GM10266 (cell line): ENCODE measurements around the gene ADAMTSL4.

Experiments
- DNase-seq: peaks from one replicate; pipeline ENCODE4 v3.0.0; 2012; ENCODE audit errors: extremely low spot score
- CTCF ChIP-seq: IDR thresholded peaks from 2 replicates; pipeline ENCODE4 v1.5.1; 2012; ENCODE audit warnings: mild to moderate bottlenecking, low read depth; ENCODE audit not compliant: control insufficient read depth, insufficient read depth; ENCODE audit errors: missing control alignments

ADAMTSL4 gene

DNA sequence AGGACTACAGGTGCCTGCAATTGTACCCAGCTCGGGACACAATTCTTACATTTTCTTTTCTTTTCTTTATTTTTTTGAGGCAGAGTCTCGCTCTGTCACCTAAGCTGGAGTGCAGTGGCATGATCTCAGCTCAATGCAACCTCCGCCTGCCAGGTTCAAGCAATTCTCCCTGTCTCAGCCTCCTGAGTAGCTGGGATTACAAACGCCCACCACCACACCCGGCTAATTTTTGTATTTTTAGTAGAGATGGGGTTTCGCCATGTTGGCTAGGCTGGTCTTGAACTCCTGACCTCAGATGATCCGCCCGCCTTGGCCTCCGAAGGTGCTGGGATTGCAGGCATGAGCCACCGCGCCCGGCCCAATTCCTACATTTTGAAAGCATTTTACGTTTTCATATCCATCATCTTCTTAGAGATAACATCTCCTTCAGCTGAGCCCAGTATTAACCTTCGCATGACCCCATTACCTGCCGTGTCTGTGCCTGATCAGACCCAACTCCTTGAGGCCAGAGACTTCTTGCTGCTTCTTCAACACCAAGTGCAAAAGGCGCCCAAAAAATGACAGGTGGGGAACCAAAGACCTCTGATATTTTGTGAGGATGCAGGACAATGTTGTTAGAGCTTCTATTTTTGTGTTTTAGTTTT, 2.8 kb upstream of the ADAMTSL4 start:
- no peak for TF ChIP-seq CTCF
- no peak for DNase-seq

DNA sequence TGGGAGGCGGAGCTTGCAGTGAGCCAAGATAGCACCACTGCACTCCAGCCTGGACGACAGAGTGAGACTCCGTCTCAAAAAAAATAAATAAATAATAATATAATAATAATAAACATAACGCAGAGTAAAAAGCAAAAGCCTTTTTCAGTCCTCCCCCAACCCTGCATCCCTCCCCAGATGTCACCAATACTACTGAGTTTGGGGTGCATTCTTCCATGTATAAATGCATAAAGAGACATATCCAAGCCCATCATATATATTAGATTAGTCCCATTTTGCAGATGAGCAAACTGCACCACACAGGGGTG, 930 bp upstream of the ADAMTSL4 start:
- no peak for DNase-seq
- no peak for TF ChIP-seq CTCF

- DNase-seq: no peak
- TF ChIP-seq CTCF: no peak
Measured at GRCh38 chr1:150549496-150550221, 451 bp downstream of the ADAMTSL4 start.

DNA sequence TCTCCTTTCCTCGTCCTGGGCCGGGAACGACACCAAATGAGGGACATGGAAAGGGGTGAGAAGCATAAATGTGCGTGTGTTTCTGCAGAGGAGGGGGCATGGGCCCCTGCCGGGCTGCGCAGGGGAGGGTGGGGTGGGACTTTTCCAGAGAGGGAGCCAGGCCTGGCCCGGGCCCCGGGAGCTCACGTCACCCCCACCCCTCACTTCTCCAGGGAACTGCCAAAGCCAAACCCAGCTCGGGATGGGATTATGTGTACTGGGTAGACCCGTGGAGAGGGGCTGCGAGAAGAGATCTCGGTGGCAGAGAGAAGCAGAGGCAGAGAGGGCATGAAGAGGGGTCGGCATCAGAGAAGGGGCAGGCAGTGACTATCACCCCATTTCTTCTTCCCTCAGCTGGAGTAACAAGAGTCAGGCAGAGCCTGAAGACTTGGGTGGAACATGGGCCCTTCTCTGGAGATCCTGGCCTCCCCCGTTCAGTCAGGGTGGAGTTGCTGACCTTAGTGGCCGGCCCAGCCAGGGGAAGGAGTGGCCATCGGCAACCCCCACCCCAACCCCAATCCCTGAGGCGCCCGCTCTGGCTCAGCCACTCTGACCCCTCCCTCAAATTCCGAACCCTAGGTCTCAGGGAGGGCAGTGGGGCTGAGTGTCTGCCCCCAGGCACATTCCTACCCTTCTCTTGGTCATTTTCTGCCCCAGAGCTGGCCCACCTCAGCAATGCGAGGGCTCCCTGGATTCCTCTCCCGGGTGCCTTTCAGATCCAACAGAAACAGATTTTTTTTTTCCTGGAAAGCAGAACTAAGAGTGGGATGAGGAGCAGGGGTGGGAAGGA, 1.2 kb downstream of the ADAMTSL4 start:
- DNase-seq: no peak

DNA sequence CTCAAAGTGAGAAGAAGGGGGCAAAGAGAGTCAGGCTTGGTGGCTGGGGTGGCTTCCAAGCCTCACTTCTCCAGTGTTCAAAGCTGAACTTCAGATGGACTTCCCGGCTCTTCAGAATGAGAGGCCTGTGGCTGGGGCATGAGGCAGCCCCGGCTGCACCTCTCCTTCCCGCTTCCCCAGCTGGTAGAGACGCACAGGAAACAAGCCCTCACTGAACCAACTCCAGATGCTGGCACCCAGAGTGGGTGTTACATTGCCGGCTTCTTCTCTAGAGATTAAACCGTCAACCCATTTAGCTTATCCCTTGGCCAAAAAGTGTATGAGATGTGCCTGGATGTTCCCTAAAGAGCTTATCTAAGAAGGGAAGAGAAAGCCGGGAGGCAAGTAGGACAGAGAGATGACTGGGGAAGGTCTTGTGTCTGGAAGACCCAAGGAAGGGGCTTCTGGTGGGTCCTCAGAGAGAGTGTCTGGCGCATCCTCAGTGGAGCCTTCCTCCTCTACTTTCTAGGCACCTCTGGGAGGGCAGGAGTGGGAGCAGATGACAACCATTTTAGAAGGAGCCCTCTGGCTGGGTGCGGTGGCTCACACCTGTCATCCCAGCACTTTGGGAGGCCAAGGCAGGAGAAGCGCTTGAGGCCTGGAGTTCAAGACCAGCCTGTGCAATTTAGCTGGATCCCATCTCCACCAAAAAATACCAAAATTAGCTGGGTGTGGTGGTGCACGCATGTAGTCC, 2.0 kb downstream of the ADAMTSL4 start:
- no peak for TF ChIP-seq CTCF
- DNase-seq: no peak

More for the DNA sequence above, 1.2 kb downstream of the ADAMTSL4 start:
- TF ChIP-seq CTCF: no peak

- DNase-seq: no peak
- no peak for TF ChIP-seq CTCF
Measured at GRCh38 chr1:150551784-150552127, 2.5 kb downstream of the ADAMTSL4 start.
